GM18858 (cell line): Measurements from ENCODE around the gene SSTR4.

Experiments used
- ATAC-seq: cut with Tn5 transposase; IDR thresholded peaks from one replicate; pipeline ENCODE4 v1.9.1; 2021; ENCODE audit not compliant: unreplicated experiment

SSTR4 gene

DNA sequence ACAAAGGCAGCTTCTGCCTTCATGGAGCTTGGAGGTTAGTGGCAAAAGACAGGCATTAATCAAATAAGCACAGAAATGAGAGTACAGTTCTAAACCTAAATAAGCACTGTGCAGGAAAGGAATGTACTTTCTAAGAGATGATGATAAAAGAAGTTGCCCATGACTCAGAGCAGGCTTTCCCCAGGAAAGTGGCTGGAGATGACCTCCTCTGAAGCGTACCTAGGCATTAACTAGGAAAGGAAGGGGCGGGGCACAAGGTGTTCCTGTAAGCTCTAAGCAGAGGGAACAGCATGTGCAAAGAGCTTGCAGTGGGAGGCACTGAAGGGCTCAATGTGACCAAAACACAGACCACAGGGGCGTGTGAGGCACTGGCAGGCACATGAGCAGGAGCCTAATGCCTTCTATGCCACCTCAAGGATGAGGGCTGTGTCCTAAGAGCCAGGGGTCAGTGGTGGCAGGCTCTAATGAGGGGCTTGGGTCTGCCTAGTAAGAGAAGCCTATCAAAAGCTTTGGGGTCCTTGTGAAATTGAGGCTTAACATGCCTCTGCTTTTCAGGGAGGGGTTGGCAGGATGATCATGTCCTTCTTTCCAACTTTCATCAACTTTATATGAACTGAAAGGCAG is 4.9 kb downstream of the SSTR4 start:
- no peak for ATAC-seq

DNA sequence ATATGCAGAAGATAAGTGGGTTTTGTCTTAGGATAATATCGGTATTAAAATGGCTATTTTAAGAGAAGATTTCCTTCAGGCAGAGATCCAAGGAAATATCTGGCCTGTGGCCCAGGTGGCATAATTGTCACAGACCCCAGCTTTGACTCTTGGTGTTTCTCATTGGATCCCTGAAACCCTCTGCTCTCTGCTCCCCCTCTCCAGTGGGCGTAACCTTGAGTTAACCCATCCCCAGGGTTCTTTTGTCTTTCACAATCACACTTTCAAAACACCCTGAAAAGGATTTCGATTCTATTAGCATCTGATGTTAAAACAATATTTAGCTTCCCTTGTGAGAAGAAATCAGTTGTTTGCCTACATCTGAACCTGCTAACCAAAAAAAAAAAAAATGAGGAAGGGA is 7.2 kb downstream of the SSTR4 start:
- ATAC-seq, result no peak

GRCh38 chr20:23043376-23043775 is 8.3 kb downstream of the SSTR4 start:
- ATAC-seq, result no peak

DNA sequence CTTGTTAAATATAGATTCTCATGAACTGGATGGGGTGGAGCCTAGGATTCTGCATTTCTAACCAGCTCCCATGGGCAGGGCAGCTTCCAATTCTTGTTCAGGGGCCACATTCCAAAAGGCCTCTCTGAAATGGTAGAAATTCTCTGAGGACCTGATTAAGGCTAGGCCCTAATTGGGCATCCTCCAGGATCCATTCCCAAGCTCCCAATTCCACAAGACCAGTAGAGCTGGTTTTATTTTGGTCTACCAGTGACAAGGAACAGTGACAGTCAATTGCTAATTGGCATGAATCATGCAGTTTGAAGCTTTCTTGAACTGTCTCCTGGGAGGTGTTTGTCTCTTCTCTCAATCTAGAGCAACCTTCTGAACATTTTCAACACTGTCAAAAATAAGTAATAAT is 11.3 kb downstream of the SSTR4 start:
- ATAC-seq, result no peak

DNA sequence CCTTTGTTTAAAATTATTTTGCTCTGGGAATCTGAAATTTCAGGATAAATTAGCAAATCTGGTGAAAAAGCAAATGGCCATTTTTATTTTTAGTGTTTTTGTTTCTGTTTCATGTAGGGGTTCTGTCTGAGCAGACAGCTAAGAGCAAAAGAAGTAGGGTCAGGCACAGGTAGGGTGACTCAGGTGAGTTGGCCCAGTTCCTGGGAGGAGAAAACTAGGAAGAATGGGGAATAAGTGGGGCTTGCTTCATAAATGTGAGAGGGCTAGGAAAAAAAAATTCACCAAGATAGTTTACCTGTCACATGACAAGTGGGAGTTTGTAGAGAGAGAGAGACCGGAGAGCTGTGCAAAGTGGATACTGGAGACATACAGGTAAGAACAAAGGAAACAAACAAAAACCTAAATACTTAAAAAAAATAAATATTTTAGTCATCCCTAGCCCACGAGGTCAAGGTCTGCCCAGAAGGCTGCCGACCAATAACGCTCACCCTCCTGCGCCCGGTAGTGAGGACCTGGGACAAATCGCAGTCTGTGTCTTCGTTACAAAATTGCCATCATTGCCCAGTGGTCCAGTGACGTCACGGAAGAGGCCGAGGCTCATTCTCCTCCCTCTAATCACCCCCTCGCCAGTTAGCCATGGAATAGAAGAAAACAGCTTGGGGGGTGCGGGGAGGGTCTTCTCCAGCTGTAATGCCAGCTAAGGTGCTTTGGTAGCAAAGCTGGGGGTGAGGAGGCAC is 12.1 kb downstream of the SSTR4 start:
- no peak for ATAC-seq

GRCh38 chr20:23047738-23048214 is 12.7 kb downstream of the SSTR4 start:
- ATAC-seq, result no peak

- no peak for ATAC-seq
Measured at GRCh38 chr20:23048283-23049200, 13.4 kb downstream of the SSTR4 start.

DNA sequence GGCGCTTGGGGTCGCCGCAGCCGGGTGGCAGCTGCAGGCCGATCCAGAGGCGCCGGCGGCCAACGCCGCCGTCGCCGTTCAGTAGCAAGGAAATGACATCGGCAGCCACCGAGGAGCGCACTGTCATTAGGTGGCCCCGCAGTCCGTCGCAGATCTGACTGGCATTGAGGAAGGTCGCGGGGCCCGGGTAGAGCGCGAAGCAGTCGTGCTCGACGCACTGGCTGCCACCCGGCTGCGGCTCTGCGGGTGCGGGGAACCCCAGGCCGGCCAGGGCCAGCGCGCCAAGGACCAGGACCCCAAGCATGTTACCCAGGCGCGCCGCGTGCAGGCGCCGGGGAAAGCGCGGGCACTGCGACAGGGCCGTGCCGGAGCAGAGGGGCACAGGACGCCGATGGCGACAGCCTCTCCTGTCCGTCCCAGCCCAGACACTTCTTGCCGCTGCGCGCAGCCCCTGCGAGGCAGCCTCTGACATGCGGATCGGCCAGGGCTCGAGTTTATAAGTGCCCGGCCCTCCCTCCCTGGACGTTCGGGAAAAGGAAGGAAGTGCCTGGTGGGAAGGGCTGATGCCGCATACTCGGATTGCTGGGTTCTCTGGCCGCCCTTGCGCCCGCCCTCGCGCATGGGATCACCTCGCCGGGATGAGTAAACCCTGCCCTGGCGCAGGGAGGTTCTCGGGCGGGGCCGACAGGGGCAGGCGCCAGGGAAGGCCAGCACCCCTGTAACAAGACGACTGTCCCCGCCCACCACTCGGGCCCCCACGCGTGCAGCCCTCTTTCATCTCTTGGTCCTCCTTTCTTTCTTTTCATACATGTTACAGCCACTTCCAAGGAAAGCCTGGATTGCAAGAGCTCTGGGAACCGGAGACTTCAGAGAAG is 14.3 kb downstream of the SSTR4 start, which contains the start of gene THBD:
Gene THBD (minus strand): TSS at position 472 of the 875 bp plus-strand sequence. CDS start 168 bp downstream, at position 304.
- ATAC-seq, result no peak

- ATAC-seq, result no peak
Measured at GRCh38 chr20:23050076-23050838, 15.1 kb downstream of the SSTR4 start.

GRCh38 chr20:23050847-23051627 is 15.9 kb downstream of the SSTR4 start:
- no peak for ATAC-seq

DNA sequence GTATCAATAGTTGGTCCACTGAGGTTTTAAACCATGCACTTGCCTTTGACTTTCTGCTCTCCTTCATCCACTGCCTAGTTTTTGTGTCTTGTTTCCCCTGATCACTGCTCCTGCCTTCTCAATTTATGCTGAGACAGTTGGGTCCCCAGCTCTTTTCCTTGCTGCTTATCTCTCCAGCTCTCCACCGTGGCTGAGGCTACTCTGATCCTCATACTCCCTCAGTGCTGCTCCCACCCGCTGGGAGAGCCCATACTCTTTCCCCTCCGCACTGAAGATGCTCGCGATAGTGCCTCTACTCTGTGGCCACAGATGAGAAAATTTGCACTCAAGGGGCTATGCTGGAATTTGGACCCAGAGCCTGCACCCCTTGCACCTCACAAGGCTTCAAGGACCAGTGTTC is 17.8 kb downstream of the SSTR4 start:
- no peak for ATAC-seq

- ATAC-seq, result no peak
Measured at GRCh38 chr20:23058240-23058639, 23.1 kb downstream of the SSTR4 start.

GRCh38 chr20:23059001-23059400 is 23.9 kb downstream of the SSTR4 start:
- ATAC-seq, result no peak

GRCh38 chr20:23059846-23060245 is 24.7 kb downstream of the SSTR4 start:
- no peak for ATAC-seq

DNA sequence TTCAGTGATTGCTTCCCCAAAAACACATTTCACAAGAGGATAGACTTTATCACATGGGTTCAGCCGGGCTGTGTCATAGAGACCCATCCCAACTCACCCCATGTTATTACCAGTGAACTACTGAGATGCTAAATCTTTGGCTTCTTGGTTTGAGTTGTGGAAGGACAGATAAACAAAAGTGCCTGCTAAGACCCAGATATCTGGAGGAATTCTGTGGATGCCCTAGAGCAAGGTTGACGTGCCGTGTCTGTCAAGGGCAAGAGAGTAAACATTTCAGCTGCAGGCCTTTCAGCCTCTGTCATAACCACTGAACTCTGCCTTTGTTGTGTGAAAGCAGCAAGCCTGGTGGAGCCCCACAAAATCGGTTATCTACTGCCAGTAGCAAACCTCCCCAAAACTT is 25.5 kb downstream of the SSTR4 start:
- no peak for ATAC-seq

GRCh38 chr20:23061262-23061661 is 26.1 kb downstream of the SSTR4 start:
- no peak for ATAC-seq

GRCh38 chr20:23061734-23062561 is 26.8 kb downstream of the SSTR4 start:
- ATAC-seq, result no peak

DNA sequence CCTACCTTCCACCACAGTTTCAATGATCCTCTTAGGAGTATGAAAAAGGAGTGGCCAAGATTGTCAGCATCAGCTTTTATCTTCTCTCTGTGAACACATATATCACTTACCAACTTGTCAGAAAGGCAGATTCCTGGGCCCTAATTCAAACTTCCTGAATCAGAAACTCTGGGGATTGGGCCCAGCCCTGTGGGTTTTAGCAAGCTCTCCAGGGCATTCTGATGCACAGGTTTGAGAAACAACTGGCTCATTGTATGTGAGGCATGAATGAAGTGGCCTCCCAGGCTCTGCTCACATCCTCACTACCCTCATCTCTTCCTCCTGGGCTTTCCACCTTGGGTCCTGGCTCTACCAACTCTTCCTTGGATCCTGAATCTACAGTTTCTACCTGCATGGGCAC is 27.5 kb downstream of the SSTR4 start:
- ATAC-seq, result no peak
